CD4-positive, alpha-beta T cell treated with Interleukin-6 for 4 hours (primary cell): ENCODE data around the gene B3GAT3.
"Not testable (repeated sequence)": the region's sequence is repeated elsewhere in the genome, so short reads cannot be mapped to it uniquely, and the experiment has no call there.

Experiments used
- DNase-seq: peaks from one replicate; pipeline ENCODE4 v3.0.0-alpha.2; 2020; ENCODE audit warnings: mixed read lengths

The B3GAT3 gene

GRCh38 chr11:62621567-62622470, at the start of gene B3GAT3:
Gene B3GAT3 (minus strand): TSS chr11:62621986. CDS start chr11:62621947, 39 bp downstream.
- peak; percentile 97 for DNase-seq

- DNase-seq, result no peak
These were observed 49.4 kb upstream of the B3GAT3 start for GRCh38 chr11:62671236-62671607.

- no peak for DNase-seq
These were observed 47.8 kb upstream of the B3GAT3 start for GRCh38 chr11:62669420-62670161.

GRCh38 chr11:62667460-62667859, 45.7 kb upstream of the B3GAT3 start:
- no peak for DNase-seq

DNA sequence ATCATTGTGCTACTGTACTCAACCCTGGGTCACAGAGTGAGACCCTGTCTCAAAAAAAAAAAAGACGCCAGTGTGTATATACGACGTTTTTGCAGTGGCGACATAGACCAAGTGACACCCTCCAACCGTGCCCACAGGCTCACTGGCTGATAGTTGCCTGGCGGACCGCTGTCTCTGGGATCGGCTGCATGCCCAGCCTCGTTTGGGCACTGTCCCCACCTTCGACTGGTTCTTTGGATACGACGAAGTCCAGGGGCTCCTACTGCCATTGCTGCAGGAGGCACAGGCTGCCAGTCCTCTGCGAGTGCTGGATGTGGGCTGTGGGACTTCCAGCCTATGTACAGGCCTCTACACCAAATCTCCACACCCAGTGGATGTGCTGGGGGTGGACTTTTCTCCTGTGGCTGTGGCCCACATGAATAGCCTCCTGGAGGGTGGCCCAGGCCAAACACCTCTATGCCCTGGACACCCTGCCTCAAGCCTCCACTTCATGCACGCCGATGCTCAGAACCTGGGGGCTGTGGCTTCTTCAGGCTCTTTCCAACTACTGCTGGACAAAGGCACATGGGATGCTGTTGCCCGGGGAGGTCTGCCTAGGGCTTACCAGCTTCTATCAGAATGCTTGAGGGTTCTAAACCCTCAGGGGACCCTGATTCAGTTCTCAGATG, 44.6 kb upstream of the B3GAT3 start:
- DNase-seq, result no peak

- DNase-seq, result peak; percentile 65
These were observed 43.9 kb upstream of the B3GAT3 start for GRCh38 chr11:62665599-62666258.

DNA sequence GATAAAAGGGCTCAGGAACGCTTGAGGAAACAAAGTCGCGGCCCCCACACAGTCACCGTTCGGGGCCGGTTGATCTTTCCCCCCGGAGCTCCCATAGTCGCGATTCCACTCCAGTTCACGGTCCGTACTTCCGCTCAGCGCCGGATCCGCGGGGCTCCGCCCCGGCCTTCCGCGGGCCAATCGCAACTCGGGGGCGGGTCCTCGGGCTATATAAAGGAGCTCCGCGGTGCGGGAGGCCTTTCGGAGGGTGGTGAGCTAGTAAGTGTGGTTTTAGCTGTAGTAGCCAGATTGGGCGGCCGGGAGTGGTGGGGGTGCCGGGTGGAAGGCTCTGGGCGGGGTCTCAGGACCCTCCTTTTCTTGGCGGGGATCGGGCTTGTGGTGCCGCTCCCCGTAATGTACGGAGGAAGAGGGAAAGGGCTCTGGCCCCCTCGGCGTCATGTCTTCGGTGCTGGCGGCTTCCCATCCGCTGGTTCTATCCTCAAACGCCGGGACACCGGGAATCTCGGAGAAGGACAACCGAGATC, 43.4 kb upstream of the B3GAT3 start, which contains the start of the genes C11orf98 and CSKMT:
Gene C11orf98 (minus strand): TSS at position 136 of the 524 bp plus-strand sequence. CDS start 41 bp downstream, at position 95.
Gene CSKMT (plus strand): TSS at position 238 of the 524 bp plus-strand sequence. CDS start 568 bp downstream, outside the sequence.
- peak; percentile 95 for DNase-seq

DNA sequence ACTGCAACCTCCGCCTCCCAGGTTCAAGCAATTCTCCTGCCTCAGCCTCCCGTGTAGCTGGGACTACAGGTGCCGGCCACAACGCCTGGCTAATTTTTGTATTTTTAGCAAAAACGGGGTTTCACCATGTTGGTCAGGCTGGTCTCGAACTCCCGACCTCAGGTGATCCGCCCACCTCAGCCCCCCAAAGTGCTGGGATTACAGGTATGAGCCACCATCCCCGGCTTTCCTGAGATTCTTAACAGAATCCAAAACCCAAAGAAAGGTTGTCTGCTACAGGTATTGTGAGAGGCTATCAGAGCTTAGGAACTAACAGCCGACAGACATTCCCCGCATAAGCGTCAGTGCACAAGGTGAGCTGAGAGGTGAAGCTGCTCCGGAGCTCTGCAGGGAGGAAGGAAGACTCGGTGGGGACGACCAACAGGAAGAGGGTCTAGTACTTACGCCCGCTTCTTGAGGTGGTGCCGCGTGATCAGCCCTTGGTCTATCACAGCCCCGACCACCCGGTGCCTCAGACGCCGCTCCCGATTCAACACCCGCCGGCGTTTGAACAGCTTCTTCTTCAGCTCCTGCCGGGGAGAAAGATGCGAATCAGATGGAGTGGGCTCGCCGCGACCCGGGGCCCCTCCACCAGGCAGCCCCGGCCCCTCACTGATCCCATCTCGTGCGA, 42.8 kb upstream of the B3GAT3 start:
- peak; percentile 60 for DNase-seq

- DNase-seq, result no peak
These were observed 35.1 kb upstream of the B3GAT3 start for GRCh38 chr11:62656796-62657429.

DNA sequence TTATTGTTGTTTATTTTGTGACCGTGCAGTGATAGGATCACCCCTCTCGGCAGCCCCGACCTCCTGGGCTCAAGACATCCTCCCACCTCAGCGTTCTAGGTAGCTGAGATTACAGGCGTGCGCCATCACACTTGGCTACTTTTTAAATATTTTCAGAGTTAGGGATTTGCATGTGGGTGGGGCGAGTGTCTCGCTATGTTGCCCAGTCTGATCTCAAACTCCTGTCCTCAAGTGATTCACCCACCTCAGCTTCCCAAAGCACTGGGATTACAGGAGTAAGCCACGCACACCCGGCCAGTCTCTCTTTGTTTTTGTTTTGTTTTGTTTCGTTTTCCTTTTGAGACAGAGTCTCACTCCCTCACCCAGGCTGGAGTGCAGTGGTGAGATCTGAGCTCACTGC, 32.5 kb upstream of the B3GAT3 start:
- DNase-seq, result no peak

- peak; percentile 57 for DNase-seq
These were observed 30.6 kb upstream of the B3GAT3 start for GRCh38 chr11:62652161-62653006.

GRCh38 chr11:62650283-62650682, 28.5 kb upstream of the B3GAT3 start:
- DNase-seq, result not testable (repeated sequence)

DNA sequence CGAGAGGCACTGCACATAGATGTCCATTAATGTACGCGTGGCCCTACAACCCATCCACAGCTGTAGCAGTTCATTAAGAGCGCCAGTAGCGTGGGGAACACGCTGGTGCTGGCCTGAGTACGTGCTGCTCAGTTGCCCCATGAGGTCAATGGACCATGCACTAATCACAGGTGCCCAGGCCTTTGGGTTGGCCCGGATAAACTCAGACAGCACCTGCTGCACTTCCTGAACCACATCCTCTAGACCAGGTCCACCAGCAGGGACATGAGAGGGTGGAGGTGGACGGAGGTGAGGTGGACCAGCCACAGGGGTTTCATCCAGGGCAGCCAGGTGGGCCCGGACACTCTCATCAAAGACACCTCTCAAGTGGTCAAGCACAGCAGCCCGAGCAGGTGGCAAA, 27.7 kb upstream of the B3GAT3 start:
- DNase-seq, result no peak

DNA sequence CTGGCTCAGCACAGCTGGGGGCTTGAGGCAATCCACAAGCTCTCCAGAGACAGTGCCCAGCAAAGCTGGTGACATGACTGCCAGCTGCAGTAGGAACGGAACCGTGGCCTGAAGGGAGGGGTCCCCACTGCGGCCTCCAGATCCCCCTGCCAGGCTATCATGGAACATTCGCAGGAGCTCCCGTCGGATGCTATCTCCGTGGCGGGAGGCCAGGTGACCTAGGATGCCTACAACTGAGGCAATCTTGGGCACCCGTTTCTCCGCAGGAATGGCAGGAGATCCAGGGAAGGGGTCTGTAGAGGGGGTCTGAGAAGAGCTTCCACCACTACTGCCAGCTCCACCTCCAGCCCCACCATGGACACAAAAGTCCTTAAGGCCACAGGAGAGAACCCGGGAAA, 27.2 kb upstream of the B3GAT3 start:
- DNase-seq, result no peak

DNA sequence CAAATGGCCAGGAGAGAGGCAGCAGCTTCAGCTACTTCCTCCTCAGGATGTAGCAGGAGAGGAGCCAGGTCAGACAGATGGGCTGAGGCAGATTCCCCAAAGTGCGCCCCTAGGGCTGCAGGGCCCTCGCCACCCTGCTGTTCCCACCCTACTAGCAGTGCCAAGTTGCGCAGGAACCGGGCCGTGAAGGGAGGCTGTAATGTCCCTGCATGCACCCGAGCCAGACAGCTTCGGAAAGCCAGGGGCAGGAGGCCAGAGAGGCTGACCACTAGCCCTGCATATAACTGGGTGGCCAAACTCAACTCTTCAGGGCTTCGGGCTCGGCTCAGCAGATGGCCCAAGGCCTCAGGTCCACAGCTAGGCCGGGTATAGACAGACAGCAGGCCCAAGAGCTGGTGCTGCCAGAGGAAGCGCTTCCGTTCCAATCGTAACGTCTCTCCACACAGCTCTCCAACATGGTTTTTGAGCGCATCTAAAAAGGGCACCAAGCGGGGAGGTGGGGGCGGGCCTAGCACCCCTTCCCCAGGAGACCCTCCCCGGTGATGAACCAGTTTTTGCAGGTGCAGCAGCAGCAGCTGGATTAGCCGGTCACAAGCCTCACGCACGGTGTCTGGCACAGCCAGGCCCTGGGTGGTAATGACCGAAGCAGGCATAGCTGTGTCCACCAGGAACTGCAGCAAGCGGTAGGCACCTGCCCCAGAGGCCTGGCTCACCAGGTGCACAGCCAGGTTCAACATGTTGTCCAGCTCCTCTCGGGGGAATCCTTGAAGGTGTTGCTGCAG, 26.6 kb upstream of the B3GAT3 start:
- no peak for DNase-seq

DNA sequence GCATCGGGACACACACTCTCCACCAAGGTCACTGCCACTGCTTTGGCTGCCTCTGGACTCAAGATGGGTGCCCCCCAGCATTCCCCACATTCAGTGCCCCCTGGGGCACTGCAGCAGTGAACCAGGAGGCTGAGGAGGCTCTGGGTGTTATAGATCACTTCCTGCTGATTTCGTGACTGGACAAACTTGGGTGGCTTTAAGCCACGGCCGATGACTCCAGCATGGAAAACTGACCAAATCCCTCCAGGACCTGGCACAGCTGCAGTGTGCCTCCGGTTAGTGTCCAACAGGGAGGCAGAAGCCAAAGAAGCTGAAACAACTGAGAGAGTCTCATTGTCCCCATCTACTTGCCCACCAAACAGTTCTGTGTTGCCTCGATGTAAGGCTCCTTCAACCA, 25.8 kb upstream of the B3GAT3 start:
- no peak for DNase-seq

- DNase-seq, result no peak
These were observed 25.2 kb upstream of the B3GAT3 start for GRCh38 chr11:62646825-62647608.
